Astrocyte of the cerebellum (primary cell): ENCODE data around the gene WDR89.
"Not testable (repeated sequence)": the region's sequence is repeated elsewhere in the genome, so short reads cannot be mapped to it uniquely, and the experiment has no call there.

Experiments used
- DNase-seq: peaks from one replicate; pipeline ENCODE4 v3.0.0-alpha.2; 2011; ENCODE audit warnings: low read depth
- H3K4me3 ChIP-seq: 2 replicates; pipeline ENCODE4 v1.5.1; 2011; ENCODE audit warnings: mild to moderate bottlenecking, low read depth, low read length, moderate library complexity
- CTCF ChIP-seq: IDR thresholded peaks from 2 replicates; pipeline ENCODE4 v1.5.1; 2012; ENCODE audit warnings: low read length, low read depth, moderate library complexity, mild to moderate bottlenecking; ENCODE audit errors: missing control alignments
- in situ Hi-C: cut with HindIII; loops from 2 replicates; pipeline ENCODE4 v1.10.0; 2017; ENCODE audit warnings: low sequenced_read_pairs

The WDR89 gene

GRCh38 chr14:63642656-63643382 lies 1.1 kb upstream of the WDR89 start:
- peak overlapping the region; percentile 78 for H3K4me3 ChIP-seq
- in situ Hi-C loops: no loop called here

GRCh38 chr14:63642229-63642611 lies 549 bp upstream of the WDR89 start:
- TF ChIP-seq CTCF: no peak
- peak; percentile 94 for DNase-seq
- in situ Hi-C loops: no loop called here
- H3K4me3 ChIP-seq: peak overlapping the region; percentile 78

More at GRCh38 chr14:63642656-63643382, 1.1 kb upstream of the WDR89 start:
- TF ChIP-seq CTCF: no peak
- DNase-seq: no peak

GRCh38 chr14:63638493-63638892 lies 3.2 kb downstream of the WDR89 start:
- no peak overlapping the region for H3K4me3 ChIP-seq
- in situ Hi-C loops: no loop called here
- DNase-seq: no peak
- TF ChIP-seq CTCF: no peak

GRCh38 chr14:63636094-63636635 lies 5.5 kb downstream of the WDR89 start:
- DNase-seq, H3K4me3 ChIP-seq, in situ Hi-C loops: not testable (repeated sequence)

GRCh38 chr14:63633801-63634200 lies 7.9 kb downstream of the WDR89 start:
- in situ Hi-C loops: no loop called here
- no peak for DNase-seq
- TF ChIP-seq CTCF: no peak
- H3K4me3 ChIP-seq: no peak overlapping the region

GRCh38 chr14:63632932-63633514 lies 8.6 kb downstream of the WDR89 start:
- in situ Hi-C loops: no loop called here
- TF ChIP-seq CTCF: peak; percentile 46
- H3K4me3 ChIP-seq: no peak overlapping the region
- no peak for DNase-seq

GRCh38 chr14:63624701-63625100 lies 17.0 kb downstream of the WDR89 start:
- no peak for DNase-seq
- TF ChIP-seq CTCF: no peak
- in situ Hi-C loops: no loop called here

More at GRCh38 chr14:63624701-63625100, 17.0 kb downstream of the WDR89 start:
- no peak overlapping the region for H3K4me3 ChIP-seq
